ENCODE results near the gene EFNA1. TPM values are rescaled to one million over a fixed set of nuclear protein-coding genes. Genes with fewer than 3 reads are reported as not detected.

Gene EFNA1
- polyA plus RNA-seq, 4 donors: 50.6 to 166 (median 145) TPM

GRCh38 chr1:155086128-155086741 lies 41.4 kb upstream of the EFNA1 start:
- FAIRE-seq: no peak

DNA sequence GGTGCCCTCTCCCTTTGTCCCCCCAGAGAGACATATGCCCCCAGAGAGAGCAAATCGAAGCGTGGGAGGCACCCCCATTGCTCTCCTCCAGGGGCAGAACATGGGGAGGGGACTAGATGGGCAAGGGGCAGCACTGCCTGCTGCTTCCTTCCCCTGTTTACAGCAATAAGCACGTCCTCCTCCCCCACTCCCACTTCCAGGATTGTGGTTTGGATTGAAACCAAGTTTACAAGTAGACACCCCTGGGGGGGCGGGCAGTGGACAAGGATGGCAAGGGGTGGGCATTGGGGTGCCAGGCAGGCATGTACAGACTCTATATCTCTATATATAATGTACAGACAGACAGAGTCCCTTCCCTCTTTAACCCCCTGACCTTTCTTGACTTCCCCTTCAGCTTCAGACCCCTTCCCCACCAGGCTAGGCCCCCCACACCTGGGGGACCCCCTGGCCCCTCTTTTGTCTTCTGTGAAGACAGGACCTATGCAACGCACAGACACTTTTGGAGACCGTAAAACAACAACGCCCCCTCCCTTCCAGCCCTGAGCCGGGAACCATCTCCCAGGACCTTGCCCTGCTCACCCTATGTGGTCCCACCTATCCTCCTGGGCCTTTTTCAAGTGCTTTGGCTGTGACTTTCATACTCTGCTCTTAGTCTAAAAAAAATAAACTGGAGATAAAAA lies 40.7 kb upstream of the EFNA1 start:
- H3K27me3 ChIP-seq (ENCODE audit: control insufficient read depth in 3 of 3, insufficient read depth in 3 of 3, low read length in 3 of 3): peaks cover 0 to 23% (median 10%) of the 10 kb centered on the region in 3 donors
- FAIRE-seq (no peak), DNase-seq (no peak)
- peaks cover 0 to 11% (median 0%) of the 10 kb centered on the region in 3 donors for H3K36me3 ChIP-seq (ENCODE audit: control insufficient read depth in 3 of 3, insufficient read depth in 2 of 3, low read depth in 1 of 3, low read length in 3 of 3)
- no peaks in the 10 kb centered on the region for H3K9me3 ChIP-seq (ENCODE audit: control insufficient read depth in 2 of 2, insufficient read depth in 1 of 2, low read depth in 1 of 2, low read length in 1 of 2)
- 71 to 73% (median 71%) methylated on average over 7 to 8 of the region's 8 CpGs for WGBS, 3 donors
- no peak overlapping the region for H3K27ac ChIP-seq (ENCODE audit: low read depth in 1 of 3, low read length in 2 of 3)
- H3K4me3 ChIP-seq (ENCODE audit: low read depth in 1 of 3, low read length in 3 of 3): no peak overlapping the region
- peaks cover 2 to 44% (median 6%) of the 10 kb centered on the region in 3 donors for H3K4me1 ChIP-seq (ENCODE audit: control insufficient read depth in 3 of 3, insufficient read depth in 2 of 3, low read depth in 1 of 3, low read length in 2 of 3)

More at GRCh38 chr1:155086128-155086741, 41.4 kb upstream of the EFNA1 start:
- peaks cover 2 to 45% (median 6%) of the 10 kb centered on the region in 3 donors for H3K4me1 ChIP-seq (ENCODE audit: control insufficient read depth in 3 of 3, insufficient read depth in 2 of 3, low read depth in 1 of 3, low read length in 2 of 3)
- H3K36me3 ChIP-seq (ENCODE audit: control insufficient read depth in 3 of 3, insufficient read depth in 2 of 3, low read depth in 1 of 3, low read length in 3 of 3): peaks cover 0 to 11% (median 0%) of the 10 kb centered on the region in 3 donors
- DNase-seq: peak; percentile 49 to 81
- peak overlapping the region in 2 of 3 donors; percentile 35 to 90 for H3K4me3 ChIP-seq (ENCODE audit: low read depth in 1 of 3, low read length in 3 of 3)
- peaks cover 0 to 29% (median 13%) of the 10 kb centered on the region in 3 donors for H3K27me3 ChIP-seq (ENCODE audit: control insufficient read depth in 3 of 3, insufficient read depth in 3 of 3, low read length in 3 of 3)
- peak overlapping the region in 1 of 3 donors; percentile 99 for H3K27ac ChIP-seq (ENCODE audit: low read depth in 1 of 3, low read length in 2 of 3)
- no peaks in the 10 kb centered on the region for H3K9me3 ChIP-seq (ENCODE audit: control insufficient read depth in 2 of 2, insufficient read depth in 1 of 2, low read depth in 1 of 2, low read length in 1 of 2)
- 12 to 18% (median 17%) methylated on average over 22 to 24 of the region's 24 CpGs for WGBS, 3 donors

DNA sequence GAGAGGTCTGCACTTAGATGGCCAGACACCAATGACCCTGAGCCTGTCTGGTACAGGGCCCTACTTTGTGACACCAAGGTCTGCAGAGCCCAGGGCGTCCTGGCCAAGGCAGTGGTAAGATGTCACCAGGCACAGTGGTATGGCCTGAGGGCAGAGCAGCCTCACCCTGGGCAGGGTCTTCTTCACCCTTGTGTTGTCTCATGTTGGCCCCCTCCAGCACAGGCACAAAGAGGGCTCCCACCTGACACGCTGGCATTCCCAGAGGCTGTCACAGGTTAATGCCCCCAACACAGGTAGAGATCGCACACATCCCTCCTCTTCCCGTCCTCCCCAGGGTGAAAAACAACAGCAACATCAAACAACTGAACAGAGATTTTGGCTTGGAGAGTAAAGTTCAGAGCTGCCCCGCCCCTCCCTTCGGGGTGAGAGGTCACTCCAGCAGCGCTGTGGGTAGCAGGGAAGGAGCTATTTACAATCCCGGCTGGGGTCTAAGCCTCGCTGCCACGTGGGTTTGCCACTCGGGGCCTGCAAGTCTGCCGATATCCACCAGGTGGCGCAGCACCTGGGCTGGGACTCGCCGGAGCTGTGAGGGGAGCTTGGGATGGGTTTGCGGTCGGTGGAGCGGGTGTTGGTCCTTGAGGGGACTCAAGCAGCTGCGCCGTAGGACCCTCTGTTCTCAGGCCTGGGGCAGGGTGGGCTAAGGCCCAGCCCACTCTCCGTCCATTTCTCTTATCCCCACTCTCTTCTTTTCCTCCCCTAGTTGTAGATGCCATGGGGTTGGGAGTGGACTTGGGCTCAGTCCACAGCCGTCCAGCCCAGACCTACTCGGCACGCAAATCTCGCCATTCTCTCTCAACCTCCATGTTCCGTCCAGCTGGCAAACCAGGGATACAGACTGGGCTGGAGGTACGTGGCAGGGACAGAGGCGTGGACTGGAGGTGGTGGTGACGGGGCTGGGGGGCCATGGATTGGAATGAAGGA lies 36.3 kb upstream of the EFNA1 start:
- Histone ChIP-seq H3K27me3 (ENCODE audit: control insufficient read depth in 3 of 3, insufficient read depth in 3 of 3, low read length in 3 of 3) (no peaks in the 10 kb centered on the region), H3K36me3 (ENCODE audit: control insufficient read depth in 3 of 3, insufficient read depth in 2 of 3, low read depth in 1 of 3, low read length in 3 of 3) (peaks cover 0 to 9% (median 0%) of the 10 kb centered on the region in 3 donors), H3K4me3 (ENCODE audit: low read depth in 1 of 3, low read length in 3 of 3) (no peak overlapping the region), H3K9me3 (ENCODE audit: control insufficient read depth in 2 of 2, insufficient read depth in 1 of 2, low read depth in 1 of 2, low read length in 1 of 2) (no peaks in the 10 kb centered on the region), H3K27ac (ENCODE audit: low read depth in 1 of 3, low read length in 2 of 3) (no peak overlapping the region), H3K4me1 (ENCODE audit: control insufficient read depth in 3 of 3, insufficient read depth in 2 of 3, low read depth in 1 of 3, low read length in 2 of 3) (peaks cover 0 to 15% (median 0%) of the 10 kb centered on the region in 3 donors)
- DNase-seq (peak; percentile 71 to 90), FAIRE-seq (no peak)
- WGBS, 3 donors: 14 to 24% (median 16%) methylated on average over 29 of the region's 29 CpGs

GRCh38 chr1:155092131-155092530 lies 35.5 kb upstream of the EFNA1 start:
- DNase-seq: no peak
- Histone ChIP-seq H3K27ac (ENCODE audit: low read depth in 1 of 3, low read length in 2 of 3) (no peak overlapping the region), H3K4me3 (ENCODE audit: low read depth in 1 of 3, low read length in 3 of 3) (no peak overlapping the region), H3K27me3 (ENCODE audit: control insufficient read depth in 3 of 3, insufficient read depth in 3 of 3, low read length in 3 of 3) (no peaks in the 10 kb centered on the region), H3K4me1 (ENCODE audit: control insufficient read depth in 3 of 3, insufficient read depth in 2 of 3, low read depth in 1 of 3, low read length in 2 of 3) (peaks cover 0 to 14% (median 0%) of the 10 kb centered on the region in 3 donors), H3K9me3 (ENCODE audit: control insufficient read depth in 2 of 2, insufficient read depth in 1 of 2, low read depth in 1 of 2, low read length in 1 of 2) (no peaks in the 10 kb centered on the region), H3K36me3 (ENCODE audit: control insufficient read depth in 3 of 3, insufficient read depth in 2 of 3, low read depth in 1 of 3, low read length in 3 of 3) (peaks cover 0 to under 1% (median 0%) of the 10 kb centered on the region in 3 donors)
- 70 to 82% (median 71%) methylated on average over 6 of the region's 6 CpGs for WGBS, 3 donors
- no peak for FAIRE-seq

DNA sequence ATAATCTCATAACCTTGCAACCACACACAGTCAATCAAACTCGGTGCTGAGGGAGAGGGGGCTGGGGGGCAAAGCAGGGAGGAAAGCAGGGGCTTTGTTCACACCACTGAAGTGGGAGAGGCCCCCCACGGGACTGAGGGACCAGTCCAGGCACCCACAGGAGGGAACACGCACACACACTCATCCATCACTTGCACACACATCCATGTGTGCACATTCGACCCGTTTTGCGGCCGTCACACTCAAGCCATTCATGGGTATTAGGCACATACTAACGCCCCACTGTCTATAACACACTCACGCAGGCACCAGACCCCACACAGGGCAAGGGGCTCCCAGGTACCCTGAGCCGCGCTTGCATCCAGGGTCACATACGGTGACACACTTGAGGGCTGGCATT lies 35.0 kb upstream of the EFNA1 start:
- Histone ChIP-seq H3K27ac (ENCODE audit: low read depth in 1 of 3, low read length in 2 of 3) (no peak overlapping the region), H3K9me3 (ENCODE audit: control insufficient read depth in 2 of 2, insufficient read depth in 1 of 2, low read depth in 1 of 2, low read length in 1 of 2) (no peaks in the 10 kb centered on the region), H3K36me3 (ENCODE audit: control insufficient read depth in 3 of 3, insufficient read depth in 2 of 3, low read depth in 1 of 3, low read length in 3 of 3) (no peaks in the 10 kb centered on the region), H3K27me3 (ENCODE audit: control insufficient read depth in 3 of 3, insufficient read depth in 3 of 3, low read length in 3 of 3) (no peaks in the 10 kb centered on the region), H3K4me3 (ENCODE audit: low read depth in 1 of 3, low read length in 3 of 3) (no peak overlapping the region), H3K4me1 (ENCODE audit: control insufficient read depth in 3 of 3, insufficient read depth in 2 of 3, low read depth in 1 of 3, low read length in 2 of 3) (peaks cover 0 to 14% (median 0%) of the 10 kb centered on the region in 3 donors)
- no peak for FAIRE-seq
- 82 to 92% (median 88%) methylated on average over 12 of the region's 12 CpGs for WGBS, 3 donors
- no peak for DNase-seq

GRCh38 chr1:155093911-155094621 lies 33.6 kb upstream of the EFNA1 start:
- Histone ChIP-seq H3K4me1 (ENCODE audit: control insufficient read depth in 3 of 3, insufficient read depth in 2 of 3, low read depth in 1 of 3, low read length in 2 of 3) (peaks cover 0 to 14% (median 0%) of the 10 kb centered on the region in 3 donors), H3K27ac (ENCODE audit: low read depth in 1 of 3, low read length in 2 of 3) (peak overlapping the region in 1 of 3 donors; percentile 47), H3K36me3 (ENCODE audit: control insufficient read depth in 3 of 3, insufficient read depth in 2 of 3, low read depth in 1 of 3, low read length in 3 of 3) (no peaks in the 10 kb centered on the region), H3K27me3 (ENCODE audit: control insufficient read depth in 3 of 3, insufficient read depth in 3 of 3, low read length in 3 of 3) (no peaks in the 10 kb centered on the region), H3K9me3 (ENCODE audit: control insufficient read depth in 2 of 2, insufficient read depth in 1 of 2, low read depth in 1 of 2, low read length in 1 of 2) (no peaks in the 10 kb centered on the region), H3K4me3 (ENCODE audit: low read depth in 1 of 3, low read length in 3 of 3) (no peak overlapping the region)
- DNase-seq: peak; percentile 60 to 68
- WGBS, 3 donors: 16 to 24% (median 18%) methylated on average over 13 of the region's 13 CpGs
- no peak for FAIRE-seq

- FAIRE-seq: no peak
- Histone ChIP-seq H3K9me3 (ENCODE audit: control insufficient read depth in 2 of 2, insufficient read depth in 1 of 2, low read depth in 1 of 2, low read length in 1 of 2) (no peaks in the 10 kb centered on the region), H3K4me3 (ENCODE audit: low read depth in 1 of 3, low read length in 3 of 3) (no peak overlapping the region), H3K4me1 (ENCODE audit: control insufficient read depth in 3 of 3, insufficient read depth in 2 of 3, low read depth in 1 of 3, low read length in 2 of 3) (peaks cover 0 to 14% (median 0%) of the 10 kb centered on the region in 3 donors), H3K27ac (ENCODE audit: low read depth in 1 of 3, low read length in 2 of 3) (no peak overlapping the region), H3K36me3 (ENCODE audit: control insufficient read depth in 3 of 3, insufficient read depth in 2 of 3, low read depth in 1 of 3, low read length in 3 of 3) (no peaks in the 10 kb centered on the region), H3K27me3 (ENCODE audit: control insufficient read depth in 3 of 3, insufficient read depth in 3 of 3, low read length in 3 of 3) (no peaks in the 10 kb centered on the region)
- 60 to 80% (median 68%) methylated on average over 2 of the region's 2 CpGs for WGBS, 3 donors
- no peak for DNase-seq
Measured at GRCh38 chr1:155094622-155094948, 33.1 kb upstream of the EFNA1 start.
